ENCODE measurements around the gene CNNM3.

Gene CNNM3

GRCh38 chr2:96856776-96857666 lies 41.0 kb downstream of the CNNM3 start:
- no peak for DNase-seq (ENCODE audit: low spot score)
- in situ Hi-C loops (cut with MboI; ENCODE audit: low sequenced_read_pairs, unreplicated experiment) = loop anchor here (5.0 kb wide), 1 partner anchor 95 kb away; no protein-coding TSS in a partner anchor
- TF ChIP-seq CTCF (IDR thresholded peaks at IDR 0.05; ENCODE audit: borderline replicate concordance, control extremely low read depth, extremely low read depth, insufficient read depth, missing control alignments) = no peak

- in situ Hi-C loops (cut with MboI; ENCODE audit: low sequenced_read_pairs, unreplicated experiment) = loop anchor here (5.0 kb wide), 1 partner anchor 94 kb away; no protein-coding TSS in a partner anchor
- TF ChIP-seq CTCF (IDR thresholded peaks at IDR 0.05; ENCODE audit: borderline replicate concordance, control extremely low read depth, extremely low read depth, insufficient read depth, missing control alignments) = peak; percentile 97
- peak; percentile 100 for DNase-seq (ENCODE audit: low spot score)
Observed at GRCh38 chr2:96857667-96858372, 41.8 kb downstream of the CNNM3 start, which contains the start of gene ANKRD39. Gene ANKRD39, minus strand, starts transcription at chr2:96858016. Its CDS starts 29 bp downstream, at chr2:96857987.

GRCh38 chr2:96859099-96859649 lies 43.1 kb downstream of the CNNM3 start:
- no peak for TF ChIP-seq CTCF (IDR thresholded peaks at IDR 0.05; ENCODE audit: borderline replicate concordance, control extremely low read depth, extremely low read depth, insufficient read depth, missing control alignments)
- in situ Hi-C loops (cut with MboI; ENCODE audit: low sequenced_read_pairs, unreplicated experiment) = loop anchor here (5.0 kb wide), 1 partner anchor 93 kb away; no protein-coding TSS in a partner anchor

GRCh38 chr2:96859681-96860064 lies 43.6 kb downstream of the CNNM3 start:
- no peak for DNase-seq (ENCODE audit: low spot score)
- no peak for TF ChIP-seq CTCF (IDR thresholded peaks at IDR 0.05; ENCODE audit: borderline replicate concordance, control extremely low read depth, extremely low read depth, insufficient read depth, missing control alignments)
- in situ Hi-C loops (cut with MboI; ENCODE audit: low sequenced_read_pairs, unreplicated experiment) = loop anchor here (5.0 kb wide), 1 partner anchor 93 kb away; no protein-coding TSS in a partner anchor

More at GRCh38 chr2:96859099-96859649, 43.1 kb downstream of the CNNM3 start:
- DNase-seq (ENCODE audit: low spot score) = no peak

GRCh38 chr2:96860065-96861029 lies 44.3 kb downstream of the CNNM3 start:
- in situ Hi-C loops (cut with MboI; ENCODE audit: low sequenced_read_pairs, unreplicated experiment) = no loop called here
- DNase-seq (ENCODE audit: low spot score) = no peak
- no peak for TF ChIP-seq CTCF (IDR thresholded peaks at IDR 0.05; ENCODE audit: borderline replicate concordance, control extremely low read depth, extremely low read depth, insufficient read depth, missing control alignments)
